Measurements from ENCODE around the gene SETMAR.
"Not testable (repeated sequence)": the region's sequence is repeated elsewhere in the genome, so short reads cannot be mapped to it uniquely, and the experiment has no call there.

SETMAR gene

GRCh38 chr3:4310971-4311370, 7.8 kb downstream of the SETMAR start:
- no peak for DNase-seq (ENCODE audit: low read depth)

GRCh38 chr3:4311496-4311895, 8.3 kb downstream of the SETMAR start:
- H3K4me3 ChIP-seq (ENCODE audit: low read depth, low read length) = no peak overlapping the region
- DNase-seq (ENCODE audit: low read depth) = no peak

More at GRCh38 chr3:4310971-4311370, 7.8 kb downstream of the SETMAR start:
- no peak overlapping the region for H3K4me3 ChIP-seq (ENCODE audit: low read depth, low read length)

- DNase-seq (ENCODE audit: low read depth) = no peak
- H3K4me3 ChIP-seq (ENCODE audit: low read depth, low read length) = no peak overlapping the region
Observed at GRCh38 chr3:4313606-4314293, 10.6 kb downstream of the SETMAR start.

GRCh38 chr3:4314688-4315087, 11.5 kb downstream of the SETMAR start:
- H3K4me3 ChIP-seq (ENCODE audit: low read depth, low read length) = no peak overlapping the region
- DNase-seq (ENCODE audit: low read depth) = no peak

- peak; percentile 25 for DNase-seq (ENCODE audit: low read depth)
- no peak overlapping the region for H3K4me3 ChIP-seq (ENCODE audit: low read depth, low read length)
Observed at GRCh38 chr3:4320096-4320911, 17.1 kb downstream of the SETMAR start.

GRCh38 chr3:4321732-4322131, 18.6 kb downstream of the SETMAR start:
- H3K4me3 ChIP-seq (ENCODE audit: low read depth, low read length) = no peak overlapping the region
- no peak for DNase-seq (ENCODE audit: low read depth)

GRCh38 chr3:4322635-4323034, 19.5 kb downstream of the SETMAR start:
- DNase-seq (ENCODE audit: low read depth) = peak; percentile 95
- H3K4me3 ChIP-seq (ENCODE audit: low read depth, low read length) = no peak overlapping the region

GRCh38 chr3:4323246-4324027, 20.3 kb downstream of the SETMAR start:
- no peak overlapping the region for H3K4me3 ChIP-seq (ENCODE audit: low read depth, low read length)
- no peak for DNase-seq (ENCODE audit: low read depth)

- no peak for DNase-seq (ENCODE audit: low read depth)
- no peak overlapping the region for H3K4me3 ChIP-seq (ENCODE audit: low read depth, low read length)
Observed at GRCh38 chr3:4326868-4327267, 23.7 kb downstream of the SETMAR start.

- not testable (repeated sequence) for H3K4me3 ChIP-seq (ENCODE audit: low read depth, low read length); DNase-seq (ENCODE audit: low read depth)
Observed at GRCh38 chr3:4329806-4330205, 26.6 kb downstream of the SETMAR start.

GRCh38 chr3:4332111-4332510, 28.9 kb downstream of the SETMAR start:
- DNase-seq (ENCODE audit: low read depth) = no peak
- no peak overlapping the region for H3K4me3 ChIP-seq (ENCODE audit: low read depth, low read length)

- DNase-seq (ENCODE audit: low read depth) = no peak
Observed at GRCh38 chr3:4332574-4332973, 29.4 kb downstream of the SETMAR start.

GRCh38 chr3:4332991-4333390, 29.8 kb downstream of the SETMAR start:
- H3K4me3 ChIP-seq (ENCODE audit: low read depth, low read length) = no peak overlapping the region
- no peak for DNase-seq (ENCODE audit: low read depth)

More at GRCh38 chr3:4332574-4332973, 29.4 kb downstream of the SETMAR start:
- H3K4me3 ChIP-seq (ENCODE audit: low read depth, low read length) = no peak overlapping the region

GRCh38 chr3:4334548-4334947, 31.4 kb downstream of the SETMAR start:
- DNase-seq (ENCODE audit: low read depth) = no peak

GRCh38 chr3:4335840-4336562, 32.8 kb downstream of the SETMAR start:
- DNase-seq (ENCODE audit: low read depth) = no peak
- H3K4me3 ChIP-seq (ENCODE audit: low read depth, low read length) = no peak overlapping the region

More at GRCh38 chr3:4334548-4334947, 31.4 kb downstream of the SETMAR start:
- no peak overlapping the region for H3K4me3 ChIP-seq (ENCODE audit: low read depth, low read length)

GRCh38 chr3:4336850-4337546, 33.8 kb downstream of the SETMAR start:
- DNase-seq (ENCODE audit: low read depth) = no peak
- H3K4me3 ChIP-seq (ENCODE audit: low read depth, low read length) = no peak overlapping the region

GRCh38 chr3:4338751-4339150, 35.6 kb downstream of the SETMAR start:
- H3K4me3 ChIP-seq (ENCODE audit: low read depth, low read length) = no peak overlapping the region
- no peak for DNase-seq (ENCODE audit: low read depth)

- H3K4me3 ChIP-seq (ENCODE audit: low read depth, low read length) = no peak overlapping the region
- no peak for DNase-seq (ENCODE audit: low read depth)
Observed at GRCh38 chr3:4340077-4340410, 36.9 kb downstream of the SETMAR start.

All from skeletal muscle cell (primary cell).